HG03280 (cell line): ENCODE data around the gene RPL32.
"Not testable (repeated sequence)": the region's sequence is repeated elsewhere in the genome, so short reads cannot be mapped to it uniquely, and the experiment has no call there.

Source experiments
- ATAC-seq: cut with Tn5 transposase; IDR thresholded peaks from one replicate; pipeline ENCODE4 v1.9.1; 2021; ENCODE audit warnings: mild to moderate bottlenecking, moderate library complexity; ENCODE audit not compliant: unreplicated experiment

RPL32 gene

GRCh38 chr3:12810013-12810780 is 31.2 kb downstream of the RPL32 start:
- ATAC-seq, result peak; percentile 99

GRCh38 chr3:12809435-12809834 is 31.9 kb downstream of the RPL32 start:
- ATAC-seq, result no peak

- no peak for ATAC-seq
These were observed 32.4 kb downstream of the RPL32 start for GRCh38 chr3:12809001-12809400.

GRCh38 chr3:12808587-12808986 is 32.8 kb downstream of the RPL32 start:
- ATAC-seq, result no peak

- ATAC-seq, result no peak
These were observed 33.6 kb downstream of the RPL32 start for GRCh38 chr3:12807601-12808359.

- no peak for ATAC-seq
These were observed 34.3 kb downstream of the RPL32 start for GRCh38 chr3:12807066-12807465.

- ATAC-seq, result no peak
These were observed 38.0 kb downstream of the RPL32 start for GRCh38 chr3:12803371-12803770.

GRCh38 chr3:12799525-12800440 is 41.6 kb downstream of the RPL32 start:
- no peak for ATAC-seq

GRCh38 chr3:12798559-12799179 is 42.7 kb downstream of the RPL32 start:
- no peak for ATAC-seq

- no peak for ATAC-seq
These were observed 43.3 kb downstream of the RPL32 start for GRCh38 chr3:12797892-12798558.

- ATAC-seq, result no peak
These were observed 44.1 kb downstream of the RPL32 start for GRCh38 chr3:12797124-12797891.

- ATAC-seq, result no peak
These were observed 44.9 kb downstream of the RPL32 start, which contains the start of gene CAND2 for GRCh38 chr3:12796171-12797123. TSS of gene CAND2 (plus strand) at chr3:12796680. CDS start at chr3:12796721, 41 bp downstream.

- no peak for ATAC-seq
These were observed 47.7 kb downstream of the RPL32 start for GRCh38 chr3:12793701-12794100.

GRCh38 chr3:12791430-12791829 is 49.9 kb downstream of the RPL32 start:
- no peak for ATAC-seq

- ATAC-seq, result not testable (repeated sequence)
These were observed 53.2 kb downstream of the RPL32 start for GRCh38 chr3:12787967-12788690.

- ATAC-seq, result not testable (repeated sequence)
These were observed 54.0 kb downstream of the RPL32 start for GRCh38 chr3:12787346-12787745.

- no peak for ATAC-seq
These were observed 56.3 kb downstream of the RPL32 start for GRCh38 chr3:12785096-12785495.
